ENCODE measurements around the gene ATP8A2. TPM values are rescaled to one million over a fixed set of nuclear protein-coding genes. Genes with fewer than 3 reads are reported as not detected.
A peak's percentile ranks its signal among the peaks of the same experiment; 100 is the strongest.
"Not testable (repeated sequence)": the region's sequence is repeated elsewhere in the genome, so short reads cannot be mapped to it uniquely, and the experiment has no call there.

The ATP8A2 gene
- total RNA-seq, 1 donor from 2014 or later = not detected

DNA sequence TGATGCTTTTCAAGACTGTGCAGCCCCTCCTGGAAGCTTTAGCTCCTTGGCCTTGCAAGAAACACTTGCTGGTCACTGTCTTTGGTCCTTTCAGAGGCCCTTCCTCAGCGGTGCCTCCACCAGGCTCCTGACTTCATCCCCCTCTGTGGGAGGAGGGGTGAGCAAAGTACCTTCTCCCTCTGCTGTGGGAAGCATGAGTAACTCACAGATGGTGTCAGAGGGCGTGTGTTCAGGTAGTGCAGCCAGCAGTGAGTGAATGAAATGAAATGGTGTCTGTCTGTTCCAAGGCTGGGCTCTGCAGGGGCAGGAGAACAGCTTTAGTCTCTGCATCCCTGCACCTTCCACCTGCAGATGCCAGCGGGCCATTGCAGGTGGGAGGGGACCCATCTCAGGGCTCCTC is 577.1 kb downstream of the ATP8A2 start:
- DNase-seq (ENCODE audit: low read depth) (peak; percentile 18), FAIRE-seq (no peak)
- TF ChIP-seq, protein P1, sequence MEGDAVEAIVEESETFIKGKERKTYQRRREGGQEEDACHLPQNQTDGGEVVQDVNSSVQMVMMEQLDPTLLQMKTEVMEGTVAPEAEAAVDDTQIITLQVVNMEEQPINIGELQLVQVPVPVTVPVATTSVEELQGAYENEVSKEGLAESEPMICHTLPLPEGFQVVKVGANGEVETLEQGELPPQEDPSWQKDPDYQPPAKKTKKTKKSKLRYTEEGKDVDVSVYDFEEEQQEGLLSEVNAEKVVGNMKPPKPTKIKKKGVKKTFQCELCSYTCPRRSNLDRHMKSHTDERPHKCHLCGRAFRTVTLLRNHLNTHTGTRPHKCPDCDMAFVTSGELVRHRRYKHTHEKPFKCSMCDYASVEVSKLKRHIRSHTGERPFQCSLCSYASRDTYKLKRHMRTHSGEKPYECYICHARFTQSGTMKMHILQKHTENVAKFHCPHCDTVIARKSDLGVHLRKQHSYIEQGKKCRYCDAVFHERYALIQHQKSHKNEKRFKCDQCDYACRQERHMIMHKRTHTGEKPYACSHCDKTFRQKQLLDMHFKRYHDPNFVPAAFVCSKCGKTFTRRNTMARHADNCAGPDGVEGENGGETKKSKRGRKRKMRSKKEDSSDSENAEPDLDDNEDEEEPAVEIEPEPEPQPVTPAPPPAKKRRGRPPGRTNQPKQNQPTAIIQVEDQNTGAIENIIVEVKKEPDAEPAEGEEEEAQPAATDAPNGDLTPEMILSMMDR (IDR thresholded peaks at IDR 0.05; ENCODE audit: insufficient read depth, low read length, severe bottlenecking) = no peak
- no peaks in the 10 kb centered on the region for H3K36me3 ChIP-seq (ENCODE audit: control insufficient read depth, insufficient read depth, low read length)
- no peaks in the 10 kb centered on the region for H3K27me3 ChIP-seq (ENCODE audit: control insufficient read depth, insufficient read depth, low read length)
- no peak overlapping the region for H3K4me3 ChIP-seq (ENCODE audit: low read depth, low read length)

DNA sequence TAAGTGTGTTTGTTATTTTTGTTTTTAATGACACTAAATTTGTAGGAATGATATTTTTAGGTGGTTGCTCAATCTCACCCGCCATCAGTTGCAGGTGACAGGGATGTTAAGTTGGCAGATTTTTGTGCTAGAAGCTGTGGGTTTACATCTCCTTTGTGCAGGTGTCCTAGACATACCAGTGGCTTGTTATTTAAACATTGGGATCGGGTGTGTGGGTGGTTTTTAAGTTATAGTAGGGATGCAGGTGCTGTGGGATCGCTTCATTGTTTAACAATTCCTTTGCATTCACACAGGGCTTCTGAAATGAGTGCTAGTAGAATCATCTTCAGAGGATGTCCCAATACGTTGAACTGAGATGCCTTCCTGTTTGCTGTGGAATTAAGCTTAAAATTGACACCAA is 580.1 kb downstream of the ATP8A2 start:
- Histone ChIP-seq H3K4me3 (ENCODE audit: low read depth, low read length) (no peak overlapping the region), H3K36me3 (ENCODE audit: control insufficient read depth, insufficient read depth, low read length) (no peaks in the 10 kb centered on the region), H3K27me3 (ENCODE audit: control insufficient read depth, insufficient read depth, low read length) (no peaks in the 10 kb centered on the region)
- DNase-seq (ENCODE audit: low read depth) (no peak), FAIRE-seq (no peak)
- TF ChIP-seq, protein P1 (IDR thresholded peaks at IDR 0.05; ENCODE audit: insufficient read depth, low read length, severe bottlenecking) = no peak

DNA sequence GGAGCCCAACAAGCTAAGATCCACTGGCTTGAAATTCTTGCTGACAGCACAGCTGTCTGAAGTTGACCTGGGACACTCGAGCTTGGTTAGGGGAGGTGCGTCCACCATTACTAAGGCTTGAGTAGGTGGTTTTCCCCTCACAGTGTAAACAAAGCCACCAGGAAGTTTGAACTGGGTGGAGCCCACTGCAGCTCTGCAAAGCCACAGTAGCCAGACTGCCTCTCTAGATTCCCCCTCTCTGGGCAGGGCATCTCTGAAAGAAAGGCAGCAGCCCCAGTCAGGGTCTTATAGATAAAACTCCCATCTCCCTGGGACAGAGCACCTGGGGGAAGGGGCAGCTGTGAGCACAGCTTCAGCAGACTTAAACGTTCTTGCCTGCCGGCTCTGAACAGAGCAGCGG is 582.3 kb downstream of the ATP8A2 start:
- not testable (repeated sequence) for H3K4me3 ChIP-seq (ENCODE audit: low read depth, low read length); H3K27me3 ChIP-seq (ENCODE audit: control insufficient read depth, insufficient read depth, low read length); H3K36me3 ChIP-seq (ENCODE audit: control insufficient read depth, insufficient read depth, low read length); FAIRE-seq
- DNase-seq (ENCODE audit: low read depth) = peak; percentile 15

DNA sequence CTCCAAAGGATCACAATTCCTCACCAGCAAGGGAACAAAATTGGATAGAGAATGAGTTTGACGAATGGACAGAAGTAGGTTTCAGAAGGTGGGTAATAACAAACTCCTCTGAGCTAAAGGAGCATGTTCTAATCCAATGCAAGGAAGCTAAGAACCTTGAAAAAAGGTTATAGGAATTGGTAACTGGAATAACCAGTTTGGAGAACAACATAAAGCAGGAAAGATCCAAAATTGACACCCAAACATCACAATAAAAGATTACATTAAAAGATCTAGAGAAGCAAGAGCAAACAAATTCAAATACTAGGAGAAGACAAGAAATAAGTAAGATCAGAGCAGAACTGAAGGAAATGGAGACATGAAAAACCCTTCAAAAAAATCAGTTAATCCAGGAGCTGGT is 583.2 kb downstream of the ATP8A2 start:
- H3K4me3 ChIP-seq (ENCODE audit: low read depth, low read length); DNase-seq (ENCODE audit: low read depth); H3K36me3 ChIP-seq (ENCODE audit: control insufficient read depth, insufficient read depth, low read length); FAIRE-seq; H3K27me3 ChIP-seq (ENCODE audit: control insufficient read depth, insufficient read depth, low read length): not testable (repeated sequence)

DNA sequence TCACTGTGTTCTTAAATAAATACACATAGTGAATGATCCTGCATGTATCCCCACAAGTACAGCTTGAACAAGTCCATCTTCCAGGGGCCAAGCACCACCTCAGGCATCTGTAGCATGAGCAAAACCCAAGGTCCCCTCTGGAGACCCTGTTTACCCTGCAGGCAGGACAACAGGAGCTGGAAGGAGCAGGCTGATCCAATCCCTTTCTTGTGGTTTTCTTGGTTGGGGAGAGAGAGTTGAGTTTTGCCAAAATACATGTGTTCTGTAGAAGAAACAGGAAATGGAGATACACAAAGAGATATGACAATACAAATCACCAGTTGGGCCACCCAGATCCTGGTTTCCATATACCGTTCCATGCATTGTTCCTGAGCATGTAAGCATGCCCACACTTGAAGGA is 587.2 kb downstream of the ATP8A2 start:
- TF ChIP-seq, protein P1 (IDR thresholded peaks at IDR 0.05; ENCODE audit: insufficient read depth, low read length, severe bottlenecking) = no peak
- FAIRE-seq = no peak
- no peak for DNase-seq (ENCODE audit: low read depth)
- H3K4me3 ChIP-seq (ENCODE audit: low read depth, low read length) = no peak overlapping the region
- no peaks in the 10 kb centered on the region for H3K27me3 ChIP-seq (ENCODE audit: control insufficient read depth, insufficient read depth, low read length)
- H3K36me3 ChIP-seq (ENCODE audit: control insufficient read depth, insufficient read depth, low read length) = no peaks in the 10 kb centered on the region

DNA sequence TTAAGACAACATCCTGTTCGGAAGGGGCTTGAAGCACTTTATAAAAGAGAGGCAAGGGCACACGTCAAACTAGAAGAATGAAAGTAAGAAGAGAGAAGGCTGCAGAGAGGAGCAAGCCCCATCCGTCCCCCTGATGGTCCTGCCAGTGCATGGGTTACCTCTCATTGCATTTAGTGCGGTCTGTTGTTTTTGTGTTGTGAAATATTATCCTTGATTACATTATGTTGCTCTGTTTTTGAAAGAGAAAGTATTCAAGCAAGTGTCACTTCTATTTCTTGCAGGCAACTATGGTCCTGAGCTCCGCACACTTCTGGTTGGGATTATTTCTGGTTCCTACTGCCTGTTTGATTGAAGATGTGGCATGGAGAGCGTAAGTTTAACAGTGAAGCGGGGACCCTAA is 589.5 kb downstream of the ATP8A2 start:
- DNase-seq (ENCODE audit: low read depth) = no peak
- H3K27me3 ChIP-seq (ENCODE audit: control insufficient read depth, insufficient read depth, low read length) = no peaks in the 10 kb centered on the region
- no peak for FAIRE-seq
- no peaks in the 10 kb centered on the region for H3K36me3 ChIP-seq (ENCODE audit: control insufficient read depth, insufficient read depth, low read length)
- TF ChIP-seq, protein P1 (IDR thresholded peaks at IDR 0.05; ENCODE audit: insufficient read depth, low read length, severe bottlenecking) = no peak
- no peak overlapping the region for H3K4me3 ChIP-seq (ENCODE audit: low read depth, low read length)

DNA sequence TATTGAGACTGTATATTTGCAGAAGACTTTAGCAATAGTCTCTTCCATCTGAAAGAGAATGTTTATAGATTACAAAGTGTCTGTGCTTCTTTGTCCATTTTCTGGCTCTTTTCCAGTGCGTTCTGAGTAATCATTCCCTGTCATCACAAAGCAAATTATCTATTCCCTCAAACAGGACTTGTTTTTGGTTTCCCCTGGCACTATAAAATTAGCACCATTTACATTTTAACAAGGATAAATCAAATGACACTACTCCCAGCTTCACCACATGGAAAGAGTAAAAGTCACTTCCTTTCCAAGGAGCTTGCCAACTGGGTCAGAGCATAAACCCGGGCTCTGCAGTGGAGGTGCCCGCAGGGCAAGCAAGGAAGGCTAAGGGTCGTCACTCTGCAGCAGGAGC is 591.9 kb downstream of the ATP8A2 start:
- Histone ChIP-seq H3K36me3 (ENCODE audit: control insufficient read depth, insufficient read depth, low read length) (no peaks in the 10 kb centered on the region), H3K27me3 (ENCODE audit: control insufficient read depth, insufficient read depth, low read length) (no peaks in the 10 kb centered on the region), H3K4me3 (ENCODE audit: low read depth, low read length) (no peak overlapping the region)
- TF ChIP-seq, protein P1 (IDR thresholded peaks at IDR 0.05; ENCODE audit: insufficient read depth, low read length, severe bottlenecking) = no peak
- FAIRE-seq (no peak), DNase-seq (ENCODE audit: low read depth) (no peak)
